Kidney glomerular epithelial cell (primary cell): ENCODE results near the gene BMERB1.
"Not testable (repeated sequence)": the region's sequence is repeated elsewhere in the genome, so short reads cannot be mapped to it uniquely, and the experiment has no call there.

Experiments used
- DNase-seq: peaks from one replicate; lab custom pipeline; 2025; lab: John Stamatoyannopoulos, UW

Gene BMERB1

DNA sequence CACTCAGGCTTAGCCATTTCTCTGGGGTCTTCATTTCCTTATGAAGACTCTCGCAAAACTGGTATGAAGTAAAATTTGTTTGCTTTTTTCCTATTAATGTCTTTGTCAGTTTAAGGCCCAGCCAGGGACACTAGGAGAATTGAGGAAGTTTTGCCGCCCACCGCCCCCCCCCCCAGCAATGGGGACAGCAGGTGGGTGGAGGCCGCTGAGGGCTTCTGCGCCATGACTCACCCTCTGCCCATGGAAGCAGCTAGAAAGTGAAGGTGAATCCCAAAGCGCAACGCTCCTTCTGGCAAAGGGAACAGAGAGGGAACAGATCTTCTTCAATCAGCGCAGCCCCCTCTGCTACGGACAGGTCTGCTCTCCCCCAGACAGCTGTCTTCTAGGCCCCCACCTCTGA is 158.8 kb downstream of the BMERB1 start:
- DNase-seq: no peak

DNA sequence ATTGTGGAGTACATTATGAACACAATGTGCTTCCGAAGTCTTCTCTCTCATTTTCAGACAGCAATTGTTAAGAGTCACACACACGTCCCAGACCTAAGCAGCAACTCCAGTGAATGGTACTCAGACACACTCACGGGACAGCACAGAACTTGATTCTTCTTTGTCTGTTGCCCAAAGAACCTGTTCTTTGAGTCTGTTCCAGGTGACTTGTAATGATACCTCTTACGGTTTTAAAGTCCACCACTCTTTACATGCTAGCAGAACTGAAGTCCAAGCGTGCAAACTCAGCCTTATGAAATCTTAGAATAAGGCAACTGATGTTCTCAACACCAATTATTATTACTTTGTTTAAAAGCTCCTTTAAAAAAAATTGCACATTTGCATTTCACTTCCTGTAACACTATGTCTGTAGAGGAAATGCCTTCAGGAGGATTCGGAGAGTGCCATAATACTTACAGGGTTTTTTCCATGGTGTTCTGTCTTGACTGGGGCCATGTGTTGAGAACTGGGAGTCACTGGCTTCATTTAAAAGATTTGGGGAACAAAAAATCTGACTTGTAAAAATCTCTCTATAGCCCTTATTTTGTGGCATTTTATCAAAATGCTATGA is 160.4 kb downstream of the BMERB1 start:
- no peak for DNase-seq

DNA sequence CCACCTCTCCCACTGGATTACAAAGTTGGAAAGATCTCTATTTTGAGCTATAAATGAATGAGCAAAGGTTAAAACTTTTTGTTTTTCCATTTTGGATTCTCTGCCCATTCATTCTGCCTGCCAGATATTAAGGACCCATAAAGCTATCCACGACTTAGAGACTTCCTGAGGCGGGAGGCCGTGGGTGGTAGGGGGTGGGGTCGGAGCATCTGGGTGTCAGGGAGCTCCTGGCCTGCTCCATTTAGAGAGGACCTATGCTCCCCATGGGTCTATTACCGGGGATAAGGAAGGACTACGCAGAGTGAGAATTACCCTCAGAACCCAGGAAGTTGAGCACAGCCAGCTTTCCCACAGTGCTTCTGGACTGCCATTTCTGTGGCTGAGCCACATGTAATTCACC is 162.7 kb downstream of the BMERB1 start:
- DNase-seq: no peak

DNA sequence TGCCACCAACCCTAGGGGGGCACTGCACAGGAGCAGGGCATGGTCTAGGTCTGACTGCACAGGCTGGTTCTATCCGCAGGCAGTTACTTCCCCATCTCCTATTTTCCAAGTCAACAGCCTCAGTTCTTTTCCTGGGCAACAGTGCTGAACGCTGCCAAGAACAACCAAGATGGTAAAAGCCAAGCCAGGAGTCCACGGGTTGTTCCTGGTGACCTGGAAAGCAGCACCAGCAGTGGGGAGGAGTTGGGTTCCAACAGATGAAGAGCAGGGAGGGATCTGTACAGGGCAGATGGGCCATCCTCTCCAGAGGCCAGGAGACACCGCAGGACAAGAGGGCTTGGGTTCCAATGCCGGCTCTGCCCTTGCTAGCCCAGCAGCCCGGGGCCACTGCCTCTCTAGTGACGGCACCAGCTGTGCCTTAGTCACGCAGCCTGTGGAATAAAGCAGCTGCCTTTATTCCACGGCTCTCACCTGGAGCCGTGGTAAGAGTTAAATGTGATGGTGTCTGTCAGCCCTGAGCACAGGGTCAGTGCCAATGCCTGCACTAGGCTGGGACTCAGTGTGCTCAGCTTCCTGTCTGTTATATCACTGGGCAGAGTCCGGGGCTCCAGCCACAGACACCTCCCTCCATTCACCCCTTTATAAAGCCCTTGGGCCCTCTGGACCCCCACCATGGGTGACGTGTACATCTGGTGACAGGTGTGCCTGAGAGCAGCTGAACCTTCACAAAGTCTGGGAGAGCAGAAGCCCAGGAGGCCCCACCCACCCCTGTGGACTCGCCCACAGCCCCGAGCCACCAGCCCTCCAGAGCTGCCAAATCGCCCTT is 163.6 kb downstream of the BMERB1 start:
- DNase-seq: no peak

DNA sequence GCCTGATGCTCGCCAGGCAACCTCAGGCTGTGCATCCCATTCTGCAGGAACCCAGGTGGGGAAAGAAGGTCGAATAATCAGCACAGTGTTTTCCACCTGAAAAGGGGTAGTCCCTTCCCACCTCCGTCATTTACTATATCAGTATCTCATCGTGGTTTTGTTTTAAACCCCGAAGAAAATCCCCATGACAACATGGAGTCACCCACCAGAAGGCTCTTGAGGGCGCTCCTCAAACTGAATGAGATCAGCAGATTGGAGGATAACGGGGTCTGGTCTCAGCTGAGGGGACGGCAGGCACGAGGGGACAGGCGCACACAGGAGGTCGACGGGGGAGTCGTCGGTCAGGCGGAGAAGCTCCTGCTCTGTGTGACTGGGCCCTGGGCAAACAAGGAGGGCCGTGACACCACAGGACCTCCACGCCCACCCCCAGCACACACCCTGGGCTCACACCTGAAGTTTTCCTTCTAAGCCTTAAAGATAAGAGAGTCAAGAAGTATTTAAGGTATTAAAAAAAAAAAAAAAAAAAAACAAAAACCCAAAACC is 164.3 kb downstream of the BMERB1 start:
- DNase-seq: no peak

DNA sequence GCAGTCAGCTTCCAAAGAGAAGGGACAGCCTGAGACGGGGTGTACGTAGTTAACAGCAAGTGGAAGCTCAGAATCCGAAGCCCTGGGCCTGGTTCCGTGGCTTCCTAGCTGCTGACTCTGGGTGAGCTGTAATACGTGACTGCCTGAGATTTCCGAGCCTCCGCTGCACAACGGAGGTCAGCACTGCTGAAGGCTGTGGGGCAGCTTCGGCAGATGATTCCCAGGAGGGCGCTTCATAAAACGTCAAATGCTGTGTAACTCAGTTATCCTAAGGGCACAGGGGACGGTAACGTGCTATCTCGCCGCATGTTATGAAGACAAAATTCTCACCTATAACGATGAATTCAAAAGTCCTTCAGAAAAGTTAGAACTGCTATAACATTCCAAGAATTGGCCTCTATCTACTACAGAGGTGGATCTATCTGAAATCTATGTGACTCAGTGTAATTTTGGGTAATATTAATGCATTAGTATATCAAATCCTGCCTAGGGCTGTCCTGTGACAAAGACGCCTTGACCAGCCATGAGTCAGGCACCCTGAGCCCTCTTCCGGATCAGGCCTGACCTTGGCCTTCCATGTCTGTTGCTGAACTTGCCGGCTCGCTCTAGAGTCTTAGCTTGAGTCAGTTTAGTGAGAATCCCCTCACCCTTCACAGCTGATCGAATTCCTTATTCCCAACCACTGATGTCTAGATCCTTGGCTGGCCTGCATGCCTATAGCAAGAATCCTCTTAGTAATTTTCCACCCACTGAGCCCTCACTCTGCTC is 165.1 kb downstream of the BMERB1 start:
- no peak for DNase-seq

DNA sequence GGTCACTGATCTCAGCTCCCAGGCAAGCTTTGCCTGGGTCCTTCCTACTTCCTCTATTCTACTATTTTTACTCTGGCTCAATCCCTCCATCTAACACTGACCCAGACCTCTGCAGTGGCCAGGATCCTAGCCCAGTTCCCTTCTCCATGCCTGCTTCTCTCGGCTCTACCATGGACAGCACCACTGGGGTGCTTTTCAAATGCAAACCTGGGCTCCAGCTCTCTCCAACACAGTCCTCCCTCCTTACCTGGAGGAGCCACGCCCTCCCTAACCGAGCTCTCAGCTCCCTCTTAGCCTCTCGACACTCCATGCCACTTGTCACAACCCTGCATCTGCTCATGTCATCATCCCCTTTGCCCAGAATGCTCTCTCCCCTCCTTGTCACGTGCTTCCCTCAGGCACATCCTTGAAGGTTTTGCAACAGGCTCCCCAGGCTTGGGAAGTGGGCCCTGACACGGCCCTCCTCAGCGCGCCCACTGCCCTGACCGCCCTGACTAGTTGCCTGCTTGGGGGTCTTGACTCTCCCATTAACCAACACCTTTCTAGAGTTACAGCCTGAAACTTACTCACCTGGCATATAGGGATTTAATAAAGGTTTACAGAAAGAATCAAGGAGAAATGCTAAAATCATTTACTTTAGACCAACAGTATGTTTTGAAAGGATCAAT is 167.0 kb downstream of the BMERB1 start:
- DNase-seq: no peak

DNA sequence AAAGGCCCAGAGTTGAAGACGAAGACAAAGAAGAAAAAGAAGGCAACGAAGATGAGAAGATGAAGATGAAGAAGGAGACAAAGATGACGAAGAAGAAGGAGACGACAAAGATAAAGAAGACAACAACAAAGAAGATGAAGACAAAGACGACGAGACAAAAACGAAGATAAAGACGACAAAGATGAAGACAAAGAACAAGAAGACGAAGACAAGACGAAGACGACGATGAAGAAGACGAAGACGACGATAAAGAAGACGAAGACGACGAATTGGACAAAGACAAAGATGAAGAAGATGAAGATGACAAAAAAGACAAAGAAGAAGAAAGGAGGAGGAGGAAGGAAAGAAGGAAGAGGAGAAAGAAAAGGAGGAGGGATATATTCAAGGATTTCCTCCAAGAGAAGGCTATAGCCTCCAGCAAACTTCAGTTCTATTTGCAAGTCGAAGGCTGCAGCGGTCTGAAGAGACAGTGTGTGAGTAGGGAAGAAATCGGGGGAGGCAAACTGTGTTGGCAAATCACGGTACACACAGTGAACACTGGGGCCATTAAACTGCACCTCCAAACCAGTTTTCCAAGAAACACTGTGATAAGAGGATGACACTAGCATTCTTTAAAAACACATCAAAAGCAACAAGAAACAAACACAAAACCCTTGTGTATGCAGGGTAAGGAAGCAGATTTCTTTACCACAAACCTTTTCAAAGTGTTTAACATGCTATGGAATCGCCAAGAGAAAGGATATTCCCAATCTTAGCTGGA is 168.1 kb downstream of the BMERB1 start:
- no peak for DNase-seq

DNA sequence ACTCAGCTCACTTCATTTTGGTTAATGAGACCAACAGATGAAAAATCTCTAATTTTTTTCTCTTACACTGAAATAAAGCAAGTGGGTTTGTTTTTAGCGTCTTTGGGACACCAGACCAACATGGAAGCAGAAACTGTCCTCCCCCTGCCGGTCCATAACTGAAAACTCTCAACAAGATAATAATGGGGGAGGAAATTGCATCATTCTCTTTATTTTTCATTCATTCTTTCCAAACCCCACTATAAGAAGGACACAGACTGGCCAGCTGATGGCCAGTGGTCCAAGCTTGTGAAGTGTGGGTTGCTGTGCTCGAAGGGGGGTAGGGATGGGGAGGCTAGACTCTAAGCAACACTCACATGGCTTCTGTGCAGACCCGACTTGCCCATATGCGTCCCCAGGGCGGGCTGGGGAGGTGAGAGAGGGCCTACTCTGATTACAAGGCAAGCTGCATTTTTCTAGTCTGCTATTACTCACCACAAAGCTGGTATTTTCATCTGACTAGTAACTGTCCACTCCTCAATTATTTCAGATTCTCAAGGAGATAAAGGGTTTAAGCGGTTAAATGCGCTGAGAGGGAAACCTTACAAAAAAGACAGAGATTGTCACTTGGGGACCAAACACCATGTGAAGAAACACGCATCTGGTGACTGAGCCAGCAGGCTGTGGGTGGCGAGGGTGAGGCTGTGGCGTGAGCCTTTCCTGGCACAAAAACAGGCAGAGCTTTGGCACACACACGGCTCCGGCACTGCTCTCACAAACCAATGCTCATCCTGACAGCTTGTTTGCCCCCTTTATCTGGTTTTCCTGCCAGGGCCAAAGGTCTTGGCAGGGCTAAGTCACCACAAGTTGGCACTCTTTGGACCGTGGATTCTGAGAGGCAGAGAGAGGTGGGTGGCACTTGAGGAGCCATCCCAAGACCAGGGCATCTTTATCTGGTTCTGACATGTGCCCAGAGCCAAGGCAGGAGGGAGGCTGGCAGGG is 170.4 kb downstream of the BMERB1 start:
- DNase-seq: no peak

DNA sequence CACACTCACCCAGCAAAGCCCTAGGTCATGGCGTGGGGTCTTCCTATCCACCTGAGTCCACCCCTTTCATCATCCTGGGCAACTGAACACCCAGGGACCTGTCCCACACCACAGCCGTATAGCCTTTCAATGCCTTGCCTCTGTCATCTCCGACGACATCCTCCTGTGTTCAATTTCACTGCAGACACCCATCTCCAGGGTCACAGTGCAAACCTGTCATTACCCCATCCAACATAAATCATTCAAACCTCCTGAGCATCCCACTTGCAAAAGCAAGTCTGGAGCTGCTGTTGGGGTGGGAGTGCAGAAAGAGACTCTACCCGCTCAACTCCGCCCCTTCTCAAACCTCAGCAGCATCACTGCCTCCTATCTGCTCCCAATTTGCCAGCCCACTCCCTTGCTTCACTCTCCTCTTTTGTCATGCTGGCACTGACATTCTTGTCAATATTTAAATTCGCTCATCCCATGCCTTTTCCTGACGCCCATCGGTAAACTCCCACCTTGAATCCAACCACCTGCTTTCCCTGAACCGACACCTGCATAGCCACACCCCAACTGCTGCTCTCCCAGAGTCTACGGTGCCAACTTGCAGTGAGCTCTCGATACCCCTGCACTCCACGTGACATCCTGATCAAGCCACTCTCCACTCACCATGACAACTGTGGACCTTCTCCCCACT is 171.6 kb downstream of the BMERB1 start:
- DNase-seq: no peak

DNA sequence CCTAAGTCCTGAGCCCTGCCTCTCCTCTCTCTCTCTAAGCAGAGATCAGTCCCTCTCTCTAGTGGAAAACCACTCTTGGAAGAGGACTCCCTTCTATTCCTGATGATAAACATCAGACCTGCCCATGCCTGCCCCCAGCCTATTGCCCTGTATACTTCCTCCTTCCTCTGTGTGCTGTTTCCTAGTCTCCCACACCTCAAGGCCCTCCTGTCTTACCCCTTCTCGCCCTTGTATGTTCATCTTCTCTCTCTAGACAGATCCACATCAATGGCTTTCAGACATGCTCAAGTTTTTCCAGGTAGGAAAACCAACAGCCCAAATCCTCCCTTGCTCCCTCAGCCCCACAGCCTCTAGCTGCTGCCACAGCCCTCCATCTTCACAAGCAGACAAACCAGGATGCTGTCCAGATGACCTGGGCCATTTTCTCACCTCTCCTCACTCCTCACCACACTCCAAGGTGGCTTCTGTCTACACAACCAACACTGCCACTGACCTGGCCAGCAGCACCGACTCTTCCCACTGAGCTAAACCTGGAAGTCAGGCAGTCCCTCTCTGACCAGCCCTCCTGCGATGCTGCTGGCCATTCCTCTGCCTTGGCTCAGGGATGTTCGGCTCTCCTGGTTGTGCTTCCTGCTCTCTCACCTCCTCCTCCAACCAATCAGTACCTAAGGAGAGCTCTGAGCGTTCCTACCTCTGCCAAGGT is 172.3 kb downstream of the BMERB1 start:
- no peak for DNase-seq

DNA sequence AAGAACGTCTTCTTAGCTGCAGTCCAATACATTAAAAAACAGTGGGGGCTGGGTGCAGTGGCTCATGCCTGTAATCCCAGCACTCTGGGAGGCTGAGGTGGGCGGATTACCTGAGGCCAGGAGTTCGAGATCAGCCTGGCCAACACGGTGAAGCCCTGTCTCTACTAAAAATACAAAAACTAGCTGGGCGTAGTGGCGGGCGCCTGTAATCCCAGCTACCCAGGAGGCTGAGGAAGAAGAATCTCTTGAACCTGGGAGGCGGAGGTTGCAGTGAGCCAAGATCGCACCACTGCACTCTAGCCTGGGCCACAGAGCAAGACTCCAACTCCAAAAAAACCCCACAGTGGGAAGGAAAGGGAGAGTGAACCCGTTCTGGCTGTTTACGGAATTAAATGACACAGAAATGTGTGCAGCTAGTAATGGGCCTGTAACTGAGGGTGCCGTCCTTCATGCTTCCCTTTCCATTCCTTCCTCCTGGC is 172.9 kb downstream of the BMERB1 start:
- DNase-seq: not testable (repeated sequence)

DNA sequence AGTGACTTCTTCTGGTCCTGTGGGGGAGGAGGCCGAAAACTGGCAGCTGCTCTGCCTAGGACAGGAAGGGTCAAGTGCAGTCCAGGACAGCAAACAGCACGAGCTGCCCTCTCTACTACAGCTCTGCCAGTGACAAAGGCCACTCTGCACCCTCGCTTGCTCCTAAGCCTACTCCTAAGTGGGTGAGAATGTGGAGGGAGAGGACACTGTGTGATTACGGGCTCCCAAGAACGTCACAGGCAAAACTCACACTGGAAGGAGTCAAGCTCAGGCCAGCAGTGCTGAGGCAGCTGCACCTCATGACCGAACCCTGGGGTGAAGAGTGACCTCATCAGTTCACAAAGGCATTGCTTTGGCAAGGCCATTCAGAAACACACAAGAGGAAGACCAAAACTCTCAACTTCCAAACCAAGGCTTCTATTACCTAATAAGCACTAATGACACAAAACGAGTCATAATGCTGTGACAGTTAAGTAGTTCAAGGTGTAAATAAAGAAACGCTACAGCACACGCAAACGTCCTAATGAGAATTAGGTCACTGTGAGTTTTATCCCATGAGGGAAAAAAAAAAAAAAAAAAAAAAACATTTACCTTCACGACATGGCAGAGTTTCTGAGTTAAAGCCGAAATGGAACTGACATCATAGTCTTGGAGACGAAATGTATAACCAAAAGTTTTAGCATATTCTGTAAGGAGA is 173.5 kb downstream of the BMERB1 start:
- no peak for DNase-seq

DNA sequence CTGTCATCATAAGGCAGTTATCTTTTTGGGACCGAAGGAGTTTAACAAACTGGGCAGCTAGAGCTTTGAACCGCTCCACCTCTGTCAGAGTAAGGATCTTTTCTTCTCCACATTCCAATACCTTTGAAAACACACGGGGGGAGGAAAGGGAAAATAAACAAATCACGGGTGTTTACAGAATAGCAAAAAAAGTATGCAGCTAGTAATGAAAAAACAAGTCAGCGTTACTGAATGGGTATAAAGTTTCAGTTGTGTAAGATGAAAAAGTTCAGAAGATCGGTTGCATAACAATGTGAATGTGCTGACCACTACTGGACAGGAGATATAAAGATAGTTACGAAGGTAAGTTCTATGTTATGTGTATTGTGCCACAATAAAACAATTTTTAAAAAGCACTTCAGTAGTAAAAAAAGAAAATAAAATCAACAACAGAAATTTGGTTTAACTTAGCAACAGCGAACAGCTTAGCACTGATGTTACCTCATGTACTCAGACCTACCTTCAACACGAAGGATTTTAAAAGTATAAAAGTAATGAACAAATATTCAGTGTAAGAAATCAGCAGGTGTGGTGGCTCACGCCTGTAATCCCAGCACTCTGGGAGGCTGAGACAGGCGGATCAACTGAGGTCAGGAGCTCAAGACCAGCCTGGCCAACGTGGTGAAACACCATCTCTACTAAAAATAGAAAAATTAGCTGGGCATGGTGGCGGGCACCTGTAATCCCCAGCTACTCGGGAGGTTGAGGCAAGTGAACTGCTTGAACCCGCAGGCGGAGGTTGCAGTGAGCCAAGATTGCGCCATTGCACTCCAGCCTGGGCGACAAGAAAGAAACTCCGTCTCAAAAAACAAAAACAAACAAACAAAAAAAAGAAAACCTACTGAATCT is 174.3 kb downstream of the BMERB1 start:
- no peak for DNase-seq

DNA sequence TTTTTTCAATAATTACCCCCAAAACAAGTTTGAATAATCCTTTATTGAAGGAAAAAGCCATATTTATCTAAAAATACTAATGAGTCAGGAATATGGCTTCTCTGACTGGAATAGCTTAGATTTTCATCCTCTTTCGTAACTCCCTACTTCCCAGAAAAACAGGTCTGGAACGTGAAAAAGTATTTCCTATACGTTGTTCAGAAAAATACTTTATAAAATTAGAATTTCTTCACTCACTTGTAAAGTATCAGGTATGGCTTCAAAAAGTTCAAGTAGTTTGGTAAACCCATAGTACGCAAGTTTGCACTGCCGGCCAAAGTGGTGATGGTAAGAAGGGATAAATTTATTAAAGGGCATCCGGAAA is 174.9 kb downstream of the BMERB1 start:
- DNase-seq: no peak

DNA sequence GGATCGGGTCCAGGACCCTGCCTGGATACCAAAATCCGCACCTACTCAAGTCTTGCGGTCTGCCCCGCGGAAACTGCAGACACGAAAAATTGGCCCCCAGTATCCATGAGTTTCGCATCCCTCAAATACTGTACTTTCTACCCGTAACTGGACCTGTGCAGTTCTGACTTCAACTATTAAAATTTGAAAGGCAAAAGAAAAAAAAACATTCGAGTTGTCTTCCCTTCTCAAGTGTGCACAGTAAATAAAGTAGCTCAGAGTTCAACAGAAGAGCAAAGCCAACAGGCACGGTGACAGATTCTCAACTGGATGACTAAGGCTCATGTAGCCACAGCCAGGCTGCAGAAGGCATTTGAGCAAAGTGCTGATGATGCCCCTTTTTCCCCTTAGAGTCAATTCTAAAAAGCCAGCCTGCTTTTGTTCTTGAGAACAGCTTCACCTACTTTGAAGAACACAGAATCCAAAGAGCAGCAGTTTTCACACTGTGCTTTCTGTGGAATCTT is 176.0 kb downstream of the BMERB1 start:
- DNase-seq: no peak

DNA sequence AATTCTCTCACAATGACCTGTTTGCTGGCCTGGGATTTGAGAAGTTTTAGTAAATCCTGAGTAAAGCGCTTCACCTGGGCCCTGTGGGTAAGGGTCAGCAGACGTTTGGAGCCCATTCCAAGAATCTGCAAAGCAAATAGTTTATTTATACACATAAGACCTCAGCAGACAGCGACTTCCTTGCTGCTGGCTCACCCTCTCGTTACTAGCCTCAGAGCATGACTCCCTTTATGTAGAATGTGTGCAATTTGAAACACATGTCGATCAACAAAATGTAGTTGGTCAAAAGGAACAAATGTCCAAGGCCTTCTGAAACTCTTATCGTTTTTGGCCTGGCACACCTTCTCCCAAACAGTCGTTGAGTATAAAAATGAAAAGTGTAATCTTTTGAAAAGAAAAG is 177.2 kb downstream of the BMERB1 start:
- DNase-seq: no peak
